ENCODE data around the gene ACTL10. TPM values are rescaled to one million over a fixed set of nuclear protein-coding genes. Genes with fewer than 3 reads are reported as not detected.
"Not testable (repeated sequence)": the region's sequence is repeated elsewhere in the genome, so short reads cannot be mapped to it uniquely, and the experiment has no call there.

The ACTL10 gene
- total RNA-seq, 4 donors from 2014 or later = 1.5 to 14.1 (median 3.0) TPM; not detected in 1

DNA sequence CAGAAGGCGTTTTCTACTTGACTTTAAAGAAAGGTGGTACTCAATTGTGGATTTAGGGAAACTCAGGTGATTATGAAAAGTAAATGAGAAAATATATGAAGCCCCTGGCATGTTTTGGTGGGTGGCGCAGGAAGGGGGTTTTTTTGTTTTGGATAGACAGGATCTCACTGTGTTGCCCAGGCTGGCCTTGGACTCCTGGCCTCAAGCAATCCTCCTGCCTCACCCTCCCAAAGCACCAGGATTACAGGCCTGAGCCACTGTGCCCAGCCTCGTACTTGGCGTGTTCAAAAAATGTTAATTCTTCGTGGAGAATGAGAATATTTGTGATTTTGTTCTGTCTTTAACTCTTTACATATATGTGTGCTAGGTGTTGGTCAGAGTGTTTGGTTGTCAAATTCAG lies 36.8 kb upstream of the ACTL10 start:
- Histone ChIP-seq H3K4me1 (no peaks in the 10 kb centered on the region), H3K27me3 (no peaks in the 10 kb centered on the region), H3K4me3 (no peak overlapping the region), H3K27ac (no peak overlapping the region), H3K36me3 (peaks cover 0 to 59% (median 27%) of the 10 kb centered on the region in 4 donors), H3K9me3 (no peaks in the 10 kb centered on the region)
- DNase-seq = no peak
- WGBS, 2 donors (ENCODE audit: low coverage in 1 of 2) = 95 to 97% methylated on average over 4 to 5 of the region's 5 CpGs
- in situ Hi-C loops (cut with MboI; ENCODE audit: low pct_ligation_motif_present in 1 of 4, low pct_unique_long_range_greater_than_20kb in 1 of 4, low sequenced_read_pairs in 3 of 4) (no loop called here), intact Hi-C loops (cut with DNase I; ENCODE audit: low total_unique reads) (loop anchor here (10.0 kb wide), 1 partner anchor 845 kb away; no protein-coding TSS in a partner anchor)
- TF ChIP-seq, protein P1, sequence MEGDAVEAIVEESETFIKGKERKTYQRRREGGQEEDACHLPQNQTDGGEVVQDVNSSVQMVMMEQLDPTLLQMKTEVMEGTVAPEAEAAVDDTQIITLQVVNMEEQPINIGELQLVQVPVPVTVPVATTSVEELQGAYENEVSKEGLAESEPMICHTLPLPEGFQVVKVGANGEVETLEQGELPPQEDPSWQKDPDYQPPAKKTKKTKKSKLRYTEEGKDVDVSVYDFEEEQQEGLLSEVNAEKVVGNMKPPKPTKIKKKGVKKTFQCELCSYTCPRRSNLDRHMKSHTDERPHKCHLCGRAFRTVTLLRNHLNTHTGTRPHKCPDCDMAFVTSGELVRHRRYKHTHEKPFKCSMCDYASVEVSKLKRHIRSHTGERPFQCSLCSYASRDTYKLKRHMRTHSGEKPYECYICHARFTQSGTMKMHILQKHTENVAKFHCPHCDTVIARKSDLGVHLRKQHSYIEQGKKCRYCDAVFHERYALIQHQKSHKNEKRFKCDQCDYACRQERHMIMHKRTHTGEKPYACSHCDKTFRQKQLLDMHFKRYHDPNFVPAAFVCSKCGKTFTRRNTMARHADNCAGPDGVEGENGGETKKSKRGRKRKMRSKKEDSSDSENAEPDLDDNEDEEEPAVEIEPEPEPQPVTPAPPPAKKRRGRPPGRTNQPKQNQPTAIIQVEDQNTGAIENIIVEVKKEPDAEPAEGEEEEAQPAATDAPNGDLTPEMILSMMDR (IDR thresholded peaks at IDR 0.05) = no peak
- TF ChIP-seq POLR2A (IDR thresholded peaks at IDR 0.05) = no peak
- no peak for TF ChIP-seq POLR2AphosphoS5 (IDR thresholded peaks at IDR 0.05)
- no peak for TF ChIP-seq EP300 (IDR thresholded peaks at IDR 0.05; ENCODE audit: low read depth)

- no peak for DNase-seq
- H3K9me3 ChIP-seq = no peaks in the 10 kb centered on the region
- in situ Hi-C loops (cut with MboI; ENCODE audit: low pct_ligation_motif_present in 1 of 4, low pct_unique_long_range_greater_than_20kb in 1 of 4, low sequenced_read_pairs in 3 of 4) (no loop called here), intact Hi-C loops (cut with DNase I; ENCODE audit: low total_unique reads) (no loop called here)
- no peaks in the 10 kb centered on the region for H3K4me1 ChIP-seq
- H3K27me3 ChIP-seq = no peaks in the 10 kb centered on the region
- no peak for TF ChIP-seq EP300 (IDR thresholded peaks at IDR 0.05; ENCODE audit: low read depth)
- no peak for TF ChIP-seq POLR2AphosphoS5 (IDR thresholded peaks at IDR 0.05)
- H3K4me3 ChIP-seq = no peak overlapping the region
- 98 to 100% methylated on average over 3 to 4 of the region's 4 CpGs for whole genome bisulfite sequencing, 2 donors (ENCODE audit: low coverage in 1 of 2)
- no peak overlapping the region for H3K27ac ChIP-seq
- H3K36me3 ChIP-seq = peaks cover 0 to 58% (median 24%) of the 10 kb centered on the region in 4 donors
These were observed 36.2 kb upstream of the ACTL10 start for GRCh38 chr20:33630507-33630906.

GRCh38 chr20:33631910-33632309 lies 34.8 kb upstream of the ACTL10 start:
- H3K9me3 ChIP-seq; H3K27me3 ChIP-seq; in situ Hi-C loops (cut with MboI; ENCODE audit: low pct_ligation_motif_present in 1 of 4, low pct_unique_long_range_greater_than_20kb in 1 of 4, low sequenced_read_pairs in 3 of 4); H3K27ac ChIP-seq; intact Hi-C loops (cut with DNase I; ENCODE audit: low total_unique reads); H3K4me3 ChIP-seq; DNase-seq; H3K4me1 ChIP-seq: not testable (repeated sequence)
- H3K36me3 ChIP-seq = peaks cover 0 to 54% (median 20%) of the 10 kb centered on the region in 4 donors
- WGBS, 2 donors (ENCODE audit: low coverage in 1 of 2) = 77 to 81% methylated on average over 4 of the region's 4 CpGs

DNA sequence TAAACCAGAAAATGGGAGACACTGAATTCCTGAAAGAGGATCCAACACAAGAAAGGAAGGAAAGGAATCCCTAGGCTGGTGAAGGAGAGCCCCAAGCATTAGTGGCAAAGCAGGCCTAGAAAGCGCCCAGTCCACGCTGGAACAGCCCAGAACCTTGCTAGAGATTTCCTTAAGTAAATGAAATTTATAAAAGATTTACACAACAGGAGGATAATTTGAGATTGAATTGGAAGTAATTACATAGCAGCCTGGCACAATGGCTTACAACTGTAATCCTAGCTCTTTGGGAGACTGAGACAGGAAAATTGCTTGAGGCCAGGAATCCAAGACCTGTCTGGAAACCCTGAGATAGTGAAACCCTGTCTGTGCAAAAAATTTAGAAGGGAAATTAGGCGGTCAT lies 31.4 kb upstream of the ACTL10 start:
- intact Hi-C loops (cut with DNase I; ENCODE audit: low total_unique reads) = no loop called here
- H3K4me3 ChIP-seq = no peak overlapping the region
- H3K4me1 ChIP-seq = no peaks in the 10 kb centered on the region
- no peak for TF ChIP-seq POLR2A (IDR thresholded peaks at IDR 0.05)
- no peak for TF ChIP-seq POLR2AphosphoS5 (IDR thresholded peaks at IDR 0.05)
- TF ChIP-seq, protein P1 (IDR thresholded peaks at IDR 0.05) = no peak
- TF ChIP-seq EP300 (IDR thresholded peaks at IDR 0.05; ENCODE audit: low read depth) = no peak
- H3K9me3 ChIP-seq = no peaks in the 10 kb centered on the region
- whole genome bisulfite sequencing, 2 donors (ENCODE audit: low coverage in 1 of 2) = 95 to 97% methylated on average over 2 to 3 of the region's 3 CpGs
- DNase-seq = no peak
- no peak overlapping the region for H3K27ac ChIP-seq
- H3K27me3 ChIP-seq = no peaks in the 10 kb centered on the region
- in situ Hi-C loops (cut with MboI; ENCODE audit: low pct_ligation_motif_present in 1 of 4, low pct_unique_long_range_greater_than_20kb in 1 of 4, low sequenced_read_pairs in 3 of 4) = no loop called here
- peaks cover 0 to 50% (median 17%) of the 10 kb centered on the region in 4 donors for H3K36me3 ChIP-seq

GRCh38 chr20:33636776-33637175 lies 30.0 kb upstream of the ACTL10 start:
- in situ Hi-C loops (cut with MboI; ENCODE audit: low pct_ligation_motif_present in 1 of 4, low pct_unique_long_range_greater_than_20kb in 1 of 4, low sequenced_read_pairs in 3 of 4) (no loop called here), intact Hi-C loops (cut with DNase I; ENCODE audit: low total_unique reads) (no loop called here)
- WGBS, 2 donors (ENCODE audit: low coverage in 1 of 2) = 91% methylated on average over 1 of the region's 1 CpG; no CpG with 5 or more reads in 1 of the 2 donors
- Histone ChIP-seq H3K36me3 (peaks cover 0 to 54% (median 17%) of the 10 kb centered on the region in 4 donors), H3K4me1 (no peaks in the 10 kb centered on the region), H3K9me3 (no peaks in the 10 kb centered on the region), H3K4me3 (no peak overlapping the region), H3K27ac (no peak overlapping the region), H3K27me3 (no peaks in the 10 kb centered on the region)
- TF ChIP-seq EP300 (IDR thresholded peaks at IDR 0.05; ENCODE audit: low read depth) = no peak
- no peak for TF ChIP-seq POLR2AphosphoS5 (IDR thresholded peaks at IDR 0.05)
- TF ChIP-seq, protein P1 (IDR thresholded peaks at IDR 0.05) = no peak
- TF ChIP-seq POLR2A (IDR thresholded peaks at IDR 0.05) = no peak
- no peak for DNase-seq
